H54 (cell line): ENCODE data around the gene MAST1.

ENCODE experiments used
- DNase-seq: peaks from one replicate; pipeline ENCODE4 v3.0.0; 2011; ENCODE audit warnings: low spot score, mixed read lengths; ENCODE audit not compliant: insufficient read length
- FAIRE-seq: peaks from 3 replicates; lab custom pipeline; 2011; peaks lifted over from hg19 to GRCh38; lab: Jason Lieb, UNC
- POLR2A ChIP-seq: IDR thresholded peaks from 2 replicates; pipeline ENCODE4 v1.6.1; 2011; ENCODE audit warnings: low read depth, mild to moderate bottlenecking, low read length

Gene MAST1

GRCh38 chr19:12866416-12867119 is 28.3 kb downstream of the MAST1 start:
- TF ChIP-seq POLR2A = no peak
- FAIRE-seq (no peak), DNase-seq (no peak)

- FAIRE-seq (no peak), DNase-seq (peak; percentile 67)
- no peak for TF ChIP-seq POLR2A
Observed at GRCh38 chr19:12867120-12868099, 29.1 kb downstream of the MAST1 start.

GRCh38 chr19:12868540-12869112 is 30.3 kb downstream of the MAST1 start:
- DNase-seq = no peak
- FAIRE-seq = no peak

GRCh38 chr19:12871681-12872080 is 33.4 kb downstream of the MAST1 start:
- no peak for TF ChIP-seq POLR2A
- no peak for DNase-seq
- FAIRE-seq = no peak

More at GRCh38 chr19:12868540-12869112, 30.3 kb downstream of the MAST1 start:
- no peak for TF ChIP-seq POLR2A

GRCh38 chr19:12872255-12872654 is 33.9 kb downstream of the MAST1 start:
- FAIRE-seq = no peak
- TF ChIP-seq POLR2A = no peak
- no peak for DNase-seq

- FAIRE-seq = no peak
- TF ChIP-seq POLR2A = no peak
- DNase-seq = peak; percentile 63
Observed at GRCh38 chr19:12872941-12873890, 34.9 kb downstream of the MAST1 start.

GRCh38 chr19:12873891-12874745 is 35.8 kb downstream of the MAST1 start:
- DNase-seq (no peak), FAIRE-seq (no peak)
- no peak for TF ChIP-seq POLR2A

GRCh38 chr19:12875086-12875485 is 36.8 kb downstream of the MAST1 start:
- no peak for DNase-seq
- no peak for FAIRE-seq
- TF ChIP-seq POLR2A = no peak

GRCh38 chr19:12880551-12881171 is 42.3 kb downstream of the MAST1 start:
- DNase-seq (peak; percentile 52), FAIRE-seq (no peak)
- no peak for TF ChIP-seq POLR2A

- DNase-seq = peak; percentile 99
- peak; percentile 15; the same call in 1 of the 2 replicates for TF ChIP-seq POLR2A
- FAIRE-seq = peak; percentile 38
Observed at GRCh38 chr19:12881172-12881808, 43.0 kb downstream of the MAST1 start, which contains the start of gene DNASE2. Gene DNASE2 (minus strand): TSS chr19:12881449. CDS start chr19:12881375, 74 bp downstream.

GRCh38 chr19:12882589-12882988 is 44.3 kb downstream of the MAST1 start:
- no peak for TF ChIP-seq POLR2A
- no peak for FAIRE-seq
- no peak for DNase-seq
